LNCaP clone FGC (cell line): Measurements from ENCODE around the gene CSNK2A2.
A peak's percentile ranks its signal among the peaks of the same experiment; 100 is the strongest.

Experiments
- DNase-seq: peaks from one replicate; pipeline ENCODE4 v3.0.0-alpha.2; 2011; ENCODE audit warnings: low read depth
- H3K4me3 ChIP-seq: 2 replicates; pipeline ENCODE4 v1.5.1; 2011; ENCODE audit warnings: mild to moderate bottlenecking, low read depth, low read length, control low read depth
- TF ChIP-seq, protein P1 (sequence below): IDR thresholded peaks from 2 replicates; pipeline ENCODE4 v1.5.1; 2012; ENCODE audit warnings: mild to moderate bottlenecking; ENCODE audit not compliant: control insufficient read depth, insufficient read depth; ENCODE audit errors: extremely low read depth

CSNK2A2 gene

DNA sequence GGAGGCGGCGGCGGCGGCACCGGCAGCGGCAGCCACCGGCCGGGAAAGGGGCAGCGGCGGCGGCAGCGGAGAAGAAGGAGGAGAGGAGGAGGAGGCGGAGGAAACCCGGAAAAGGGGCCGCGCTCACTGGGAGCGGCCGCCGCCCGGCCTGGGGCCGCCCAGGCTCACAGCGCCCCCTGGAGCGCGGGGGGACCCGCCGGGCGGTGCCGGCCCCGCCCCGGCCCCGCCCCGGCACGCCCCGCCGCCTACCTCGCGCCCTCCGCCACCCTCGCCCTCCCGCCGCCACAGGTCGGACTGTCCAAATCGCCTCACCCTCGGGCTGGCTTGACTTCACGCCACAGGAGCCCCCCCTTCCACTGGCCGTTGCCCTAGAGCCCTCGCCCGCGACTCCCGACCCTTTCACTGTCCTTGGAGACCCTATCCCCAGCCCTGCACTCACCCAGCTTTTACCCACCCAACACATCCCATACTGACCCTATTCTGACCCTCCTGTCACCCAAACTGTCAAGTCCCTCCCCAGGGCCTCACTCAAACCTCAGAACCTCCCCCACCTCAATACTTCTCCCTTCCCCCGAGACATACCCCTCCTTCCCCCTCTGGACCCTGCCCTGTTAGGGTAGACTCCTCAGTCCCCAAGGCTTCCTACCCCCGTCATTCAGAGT, at the start of gene CSNK2A2:
Gene CSNK2A2 (minus strand): TSS at position 85 of the 662 bp plus-strand sequence. CDS start 370 bp downstream, outside the sequence.
- DNase-seq: no peak

DNA sequence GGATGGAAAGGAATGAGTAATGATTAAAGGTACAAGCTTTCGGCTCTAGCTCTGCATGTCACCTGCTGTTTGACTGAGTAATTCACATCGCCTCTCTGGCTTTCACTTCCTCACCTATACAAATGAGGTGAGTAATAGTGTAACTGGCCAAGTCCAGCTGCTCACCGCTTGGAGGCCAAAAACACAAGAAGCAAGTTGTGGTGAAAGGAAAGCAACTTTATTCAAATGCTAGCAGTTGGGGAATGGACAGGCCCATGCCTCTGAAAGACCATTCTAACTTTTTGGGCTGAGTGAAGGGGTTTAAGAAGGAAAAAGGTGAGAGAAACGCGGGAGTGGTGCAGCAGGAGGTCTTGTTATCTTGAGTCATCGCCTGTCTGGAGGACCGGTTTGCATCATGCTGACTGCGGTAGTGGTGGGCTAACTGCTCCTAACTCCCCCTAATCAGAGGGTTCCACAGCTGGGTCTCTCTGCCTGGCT, 45.7 kb upstream of the CSNK2A2 start:
- DNase-seq: no peak
- H3K4me3 ChIP-seq: no peak overlapping the region
- TF ChIP-seq, protein P1, sequence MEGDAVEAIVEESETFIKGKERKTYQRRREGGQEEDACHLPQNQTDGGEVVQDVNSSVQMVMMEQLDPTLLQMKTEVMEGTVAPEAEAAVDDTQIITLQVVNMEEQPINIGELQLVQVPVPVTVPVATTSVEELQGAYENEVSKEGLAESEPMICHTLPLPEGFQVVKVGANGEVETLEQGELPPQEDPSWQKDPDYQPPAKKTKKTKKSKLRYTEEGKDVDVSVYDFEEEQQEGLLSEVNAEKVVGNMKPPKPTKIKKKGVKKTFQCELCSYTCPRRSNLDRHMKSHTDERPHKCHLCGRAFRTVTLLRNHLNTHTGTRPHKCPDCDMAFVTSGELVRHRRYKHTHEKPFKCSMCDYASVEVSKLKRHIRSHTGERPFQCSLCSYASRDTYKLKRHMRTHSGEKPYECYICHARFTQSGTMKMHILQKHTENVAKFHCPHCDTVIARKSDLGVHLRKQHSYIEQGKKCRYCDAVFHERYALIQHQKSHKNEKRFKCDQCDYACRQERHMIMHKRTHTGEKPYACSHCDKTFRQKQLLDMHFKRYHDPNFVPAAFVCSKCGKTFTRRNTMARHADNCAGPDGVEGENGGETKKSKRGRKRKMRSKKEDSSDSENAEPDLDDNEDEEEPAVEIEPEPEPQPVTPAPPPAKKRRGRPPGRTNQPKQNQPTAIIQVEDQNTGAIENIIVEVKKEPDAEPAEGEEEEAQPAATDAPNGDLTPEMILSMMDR: no peak

More for the DNA sequence above, at the start of gene CSNK2A2:
- H3K4me3 ChIP-seq: peak within 1 kb of the TSS; percentile 85
- TF ChIP-seq, protein P1: peak; percentile 67

DNA sequence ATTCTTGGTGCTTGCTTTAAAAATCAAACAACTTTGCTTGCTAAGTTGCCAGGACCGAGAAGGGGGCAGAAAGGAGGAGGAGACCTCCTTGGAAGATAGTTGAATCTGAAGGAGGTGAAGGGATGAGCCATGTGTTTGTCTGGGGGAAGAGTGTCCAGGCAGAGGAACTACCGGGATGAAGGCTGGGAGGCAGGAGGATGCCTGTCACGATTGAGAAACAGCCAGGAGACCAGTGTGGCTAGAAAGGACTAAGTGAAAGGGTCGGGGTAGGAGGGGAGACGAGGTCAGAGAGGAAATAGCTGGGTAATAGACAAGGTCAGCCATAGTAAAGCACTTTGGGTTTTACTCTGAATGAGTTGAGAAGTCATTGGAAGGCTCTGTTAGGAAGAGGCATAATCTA, 38.9 kb upstream of the CSNK2A2 start:
- TF ChIP-seq, protein P1: no peak
- DNase-seq: no peak
- no peak overlapping the region for H3K4me3 ChIP-seq

DNA sequence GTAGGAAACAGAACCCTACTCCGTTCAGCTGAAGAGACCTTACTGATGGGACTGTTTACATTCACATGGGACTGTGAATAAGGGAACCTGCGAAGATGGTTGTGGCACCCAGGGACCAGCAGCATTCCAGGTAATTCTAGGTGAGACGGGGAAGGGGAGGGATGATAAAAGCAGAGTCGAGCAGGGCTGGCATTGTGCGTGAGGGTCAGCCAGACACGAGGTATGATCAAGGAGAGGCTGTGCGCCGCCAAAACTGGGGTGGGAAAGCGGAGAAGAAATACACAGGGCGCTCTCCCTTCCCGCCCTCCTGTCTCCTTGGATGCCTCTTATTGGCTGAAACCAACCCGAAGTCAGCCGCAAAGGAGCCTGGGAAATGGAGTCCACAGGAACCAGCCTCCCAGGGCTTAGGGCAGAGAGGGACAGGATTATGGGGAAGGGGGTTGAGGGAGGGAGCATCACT, 38.4 kb upstream of the CSNK2A2 start:
- peak; percentile 14 for DNase-seq
- TF ChIP-seq, protein P1: no peak
- peak overlapping the region; percentile 44 for H3K4me3 ChIP-seq

DNA sequence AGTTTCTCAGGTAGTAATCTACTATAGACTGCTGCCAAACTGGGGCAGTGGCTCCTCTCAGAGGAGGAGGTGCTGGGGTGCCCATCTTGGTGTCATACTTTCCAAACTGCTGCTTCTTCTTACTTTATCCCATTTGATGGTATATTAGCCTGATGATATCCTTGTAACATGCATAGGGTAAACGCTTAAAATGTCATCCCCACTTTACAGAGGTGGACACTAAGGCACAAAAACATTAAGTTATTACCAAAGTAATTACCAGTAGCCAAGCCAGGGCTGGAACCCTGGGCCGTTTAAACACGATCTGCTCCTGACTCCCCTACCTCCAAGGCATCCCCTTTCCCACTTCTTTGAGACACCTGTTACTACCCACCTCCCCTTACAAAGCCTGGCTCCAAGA, 37.8 kb upstream of the CSNK2A2 start:
- TF ChIP-seq, protein P1: no peak
- H3K4me3 ChIP-seq: peak overlapping the region; percentile 44; the same call in 1 of the 2 replicates
- no peak for DNase-seq

DNA sequence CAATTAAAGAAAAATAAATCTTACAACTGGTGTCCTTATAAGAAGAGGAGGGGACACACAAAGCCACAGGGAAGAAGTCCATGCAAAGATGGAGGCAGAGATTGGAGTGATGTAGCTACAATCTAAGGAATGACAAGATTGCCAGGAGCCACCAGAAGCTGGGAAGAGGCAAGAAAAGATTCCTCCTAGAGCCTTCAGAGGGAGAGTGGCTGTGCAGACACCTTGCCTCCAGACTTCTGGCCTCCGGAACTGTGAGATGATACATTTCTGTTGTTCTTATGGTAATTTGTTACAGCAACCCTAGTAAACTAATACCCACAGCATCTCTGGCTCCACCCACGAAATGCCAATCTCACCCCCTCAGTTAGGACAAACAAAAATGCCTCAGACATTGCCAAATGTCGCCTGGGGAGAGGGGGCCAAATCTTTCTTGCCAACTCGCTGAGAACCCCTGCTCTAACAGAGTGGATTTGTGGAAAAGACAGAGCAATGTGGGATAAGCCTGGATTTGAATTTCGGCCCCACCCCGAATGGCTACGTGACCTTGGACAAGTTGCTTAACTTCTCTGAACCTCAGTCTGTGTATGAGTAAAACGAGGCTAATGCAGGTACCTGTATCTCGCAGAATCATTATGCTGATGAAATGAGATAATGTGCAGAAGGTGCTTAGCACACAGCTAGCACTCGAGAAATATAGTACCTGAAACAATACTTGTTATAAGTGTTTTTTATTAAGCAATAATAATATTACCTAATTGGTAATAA, 37.1 kb upstream of the CSNK2A2 start:
- no peak overlapping the region for H3K4me3 ChIP-seq
- TF ChIP-seq, protein P1: no peak
- DNase-seq: no peak

DNA sequence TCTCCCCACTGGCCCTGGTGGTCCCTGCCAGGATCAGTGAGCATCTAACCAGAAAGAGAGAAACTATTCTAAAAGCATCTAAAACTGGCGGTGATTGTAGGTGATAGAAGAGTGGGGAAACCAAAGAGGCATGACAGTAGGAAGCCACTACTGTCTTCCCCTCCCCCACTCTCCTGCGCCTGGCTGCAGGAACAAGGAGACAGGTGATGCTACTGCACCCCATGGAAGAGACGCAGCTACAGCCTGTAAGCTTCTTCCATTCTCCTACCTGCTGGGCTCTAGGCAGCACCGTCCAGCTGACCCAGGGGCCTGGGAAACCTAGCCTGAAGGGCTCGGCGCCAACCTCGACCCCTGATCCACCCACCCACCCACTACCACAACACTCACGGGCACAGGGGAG, 32.4 kb upstream of the CSNK2A2 start:
- TF ChIP-seq, protein P1: no peak
- no peak for DNase-seq
- H3K4me3 ChIP-seq: no peak overlapping the region
